ENCODE data around the gene SSR3. TPM values are rescaled to one million over a fixed set of nuclear protein-coding genes. Genes with fewer than 3 reads are reported as not detected.

Gene SSR3
- polyA plus RNA-seq, 3 donors: 131 to 155 (median 151) TPM

- DNase-seq (ENCODE audit: extremely low read depth in 1 of 11, low read depth in 9 of 11, low spot score in 4 of 11): no peak
Observed at GRCh38 chr3:156548902-156549301, 6.0 kb downstream of the SSR3 start.

- no peak for DNase-seq (ENCODE audit: extremely low read depth in 1 of 11, low read depth in 9 of 11, low spot score in 4 of 11)
Observed at GRCh38 chr3:156548041-156548687, 6.8 kb downstream of the SSR3 start.

GRCh38 chr3:156547637-156548036 lies 7.3 kb downstream of the SSR3 start:
- no peak for DNase-seq (ENCODE audit: extremely low read depth in 1 of 11, low read depth in 9 of 11, low spot score in 4 of 11)

- DNase-seq (ENCODE audit: extremely low read depth in 1 of 11, low read depth in 9 of 11, low spot score in 4 of 11): no peak
Observed at GRCh38 chr3:156543043-156543555, 11.8 kb downstream of the SSR3 start.

- DNase-seq (ENCODE audit: extremely low read depth in 1 of 11, low read depth in 9 of 11, low spot score in 4 of 11): no peak
Observed at GRCh38 chr3:156542101-156543042, 12.5 kb downstream of the SSR3 start.

GRCh38 chr3:156539802-156540201 lies 15.1 kb downstream of the SSR3 start:
- no peak for DNase-seq (ENCODE audit: extremely low read depth in 1 of 11, low read depth in 9 of 11, low spot score in 4 of 11)

GRCh38 chr3:156539051-156539450 lies 15.9 kb downstream of the SSR3 start:
- no peak for DNase-seq (ENCODE audit: extremely low read depth in 1 of 11, low read depth in 9 of 11, low spot score in 4 of 11)

GRCh38 chr3:156536524-156537316 lies 18.2 kb downstream of the SSR3 start:
- DNase-seq (ENCODE audit: extremely low read depth in 1 of 11, low read depth in 9 of 11, low spot score in 4 of 11): no peak

GRCh38 chr3:156535798-156536197 lies 19.1 kb downstream of the SSR3 start:
- no peak for DNase-seq (ENCODE audit: extremely low read depth in 1 of 11, low read depth in 9 of 11, low spot score in 4 of 11)

- peak in 10 of 11 donors; percentile 33 to 70 (median 60) for DNase-seq (ENCODE audit: extremely low read depth in 1 of 11, low read depth in 9 of 11, low spot score in 4 of 11)
Observed at GRCh38 chr3:156535162-156535627, 19.7 kb downstream of the SSR3 start.

GRCh38 chr3:156533205-156533604 lies 21.7 kb downstream of the SSR3 start:
- DNase-seq (ENCODE audit: extremely low read depth in 1 of 11, low read depth in 9 of 11, low spot score in 4 of 11): no peak

- DNase-seq (ENCODE audit: extremely low read depth in 1 of 11, low read depth in 9 of 11, low spot score in 4 of 11): no peak
Observed at GRCh38 chr3:156532730-156533129, 22.2 kb downstream of the SSR3 start.

GRCh38 chr3:156530980-156531379 lies 23.9 kb downstream of the SSR3 start:
- no peak for DNase-seq (ENCODE audit: extremely low read depth in 1 of 11, low read depth in 9 of 11, low spot score in 4 of 11)

- DNase-seq (ENCODE audit: extremely low read depth in 1 of 11, low read depth in 9 of 11, low spot score in 4 of 11): no peak
Observed at GRCh38 chr3:156527060-156527459, 27.9 kb downstream of the SSR3 start.

- no peak for DNase-seq (ENCODE audit: extremely low read depth in 1 of 11, low read depth in 9 of 11, low spot score in 4 of 11)
Observed at GRCh38 chr3:156525808-156526207, 29.1 kb downstream of the SSR3 start.

- no peak for DNase-seq (ENCODE audit: extremely low read depth in 1 of 11, low read depth in 9 of 11, low spot score in 4 of 11)
Observed at GRCh38 chr3:156522673-156523072, 32.2 kb downstream of the SSR3 start.

GRCh38 chr3:156519758-156520162 lies 35.2 kb downstream of the SSR3 start:
- DNase-seq (ENCODE audit: extremely low read depth in 1 of 11, low read depth in 9 of 11, low spot score in 4 of 11): no peak

GRCh38 chr3:156518726-156519125 lies 36.2 kb downstream of the SSR3 start:
- DNase-seq (ENCODE audit: extremely low read depth in 1 of 11, low read depth in 9 of 11, low spot score in 4 of 11): no peak

GRCh38 chr3:156516961-156517360 lies 38.0 kb downstream of the SSR3 start:
- DNase-seq (ENCODE audit: extremely low read depth in 1 of 11, low read depth in 9 of 11, low spot score in 4 of 11): no peak
